TTC549 (cell line): ENCODE data around the gene MYCBPAP.

Experiments
- FAIRE-seq: peaks from 2 replicates; lab custom pipeline; 2012; peaks lifted over from hg19 to GRCh38; lab: Jason Lieb, UNC

Gene MYCBPAP

DNA sequence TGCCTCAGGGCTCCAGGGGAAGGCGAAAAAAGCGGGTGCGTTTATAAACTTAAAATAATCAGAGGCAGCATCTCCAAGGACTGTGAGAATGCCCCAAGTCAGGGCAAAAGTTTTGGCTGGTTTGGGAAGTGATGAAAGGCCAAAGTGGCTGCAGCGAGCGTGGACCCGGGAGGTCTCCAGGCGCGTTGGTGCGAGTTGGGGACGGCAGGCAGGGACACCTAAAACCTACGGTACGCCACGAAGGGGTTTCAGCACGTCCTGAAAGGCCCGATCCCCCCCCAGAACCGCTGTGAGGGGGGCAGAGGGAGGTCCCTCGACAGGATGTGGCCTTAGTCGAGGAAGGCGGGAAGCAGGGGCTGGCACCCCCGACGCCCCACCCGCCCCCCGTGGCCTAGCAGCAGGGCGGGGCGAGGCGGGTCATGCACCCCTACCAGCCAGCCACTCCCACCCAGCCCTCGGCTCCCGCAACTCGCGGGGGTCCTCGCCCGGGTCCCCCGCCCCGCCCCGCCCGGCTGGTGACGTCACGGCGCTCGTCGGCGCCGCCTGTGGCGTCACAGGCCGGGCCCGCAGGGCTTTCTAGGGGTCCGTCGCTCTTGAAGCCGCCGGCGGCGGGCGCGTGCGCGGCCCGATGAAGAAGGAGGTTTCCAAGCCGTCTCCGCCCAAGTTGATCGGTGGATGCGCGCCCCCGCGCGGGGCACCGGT lies at the start of gene MYCBPAP:
Gene MYCBPAP, plus strand, starts transcription at position 569 of the 702 bp plus-strand sequence. CDS start 236 bp downstream, outside the sequence.
- no peak for FAIRE-seq

- no peak for FAIRE-seq
Observed at GRCh38 chr17:50458701-50459676, 49.2 kb upstream of the MYCBPAP start.

GRCh38 chr17:50459756-50460155 lies 48.5 kb upstream of the MYCBPAP start:
- no peak for FAIRE-seq

DNA sequence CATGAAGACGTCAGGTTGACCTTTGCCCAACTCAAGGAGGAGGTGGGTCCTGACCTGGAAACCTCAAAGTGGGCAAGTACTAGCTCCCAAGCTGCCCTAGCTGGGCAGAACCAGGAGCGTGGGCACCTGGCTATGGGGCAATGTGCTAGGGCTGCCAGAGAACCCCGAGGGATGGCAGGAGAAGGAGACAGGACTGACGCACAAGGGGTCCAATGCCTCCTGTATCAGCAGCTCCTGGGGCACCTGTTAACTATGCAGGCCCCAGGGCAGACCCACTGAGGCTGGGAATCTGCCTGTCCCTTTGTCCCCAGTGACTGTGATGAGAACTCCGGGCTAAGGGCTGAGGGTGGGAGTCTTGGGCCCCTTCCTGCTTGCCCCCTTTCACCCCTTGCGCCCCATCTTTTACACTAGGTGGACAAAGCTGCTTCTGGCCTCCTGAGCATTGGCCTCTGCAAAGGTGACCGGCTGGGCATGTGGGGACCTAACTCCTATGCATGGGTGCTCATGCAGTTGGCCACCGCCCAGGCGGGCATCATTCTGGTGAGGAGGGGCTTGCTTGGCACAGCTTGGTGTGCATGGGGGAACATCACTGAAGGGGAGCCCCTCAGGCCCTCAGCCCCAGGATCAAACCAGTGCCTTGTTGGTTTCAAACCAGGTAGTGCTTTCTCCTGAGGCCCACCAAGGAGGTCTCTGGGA lies 47.3 kb upstream of the MYCBPAP start:
- FAIRE-seq, result no peak

DNA sequence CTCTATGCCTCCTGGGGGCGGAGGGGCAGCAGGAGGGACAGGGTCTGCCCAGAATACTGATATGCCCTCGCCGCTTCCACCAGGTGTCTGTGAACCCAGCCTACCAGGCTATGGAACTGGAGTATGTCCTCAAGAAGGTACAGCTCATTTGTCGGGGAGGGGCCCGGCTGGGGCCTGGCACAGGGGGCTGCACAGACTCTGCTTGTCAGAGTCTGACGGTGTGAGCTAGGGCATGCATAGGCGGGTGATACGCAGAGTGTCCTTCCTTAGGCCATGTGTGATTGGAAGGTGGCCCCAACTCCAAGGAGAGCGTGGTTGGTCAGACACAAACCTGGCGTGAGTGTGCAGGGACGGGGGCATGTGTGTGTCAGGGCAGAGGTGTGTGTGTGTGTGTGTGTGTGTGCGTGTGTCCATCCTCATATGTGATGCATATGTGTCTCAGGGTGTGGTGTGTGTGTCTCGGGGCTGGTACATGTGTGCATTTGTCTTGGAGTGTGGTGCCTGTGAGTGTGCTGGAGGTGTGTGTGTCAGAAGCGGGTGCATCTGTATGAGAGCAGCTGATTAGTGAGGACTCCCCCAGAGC lies 46.6 kb upstream of the MYCBPAP start:
- FAIRE-seq, result no peak

GRCh38 chr17:50462446-50462845 lies 45.8 kb upstream of the MYCBPAP start:
- FAIRE-seq, result no peak

DNA sequence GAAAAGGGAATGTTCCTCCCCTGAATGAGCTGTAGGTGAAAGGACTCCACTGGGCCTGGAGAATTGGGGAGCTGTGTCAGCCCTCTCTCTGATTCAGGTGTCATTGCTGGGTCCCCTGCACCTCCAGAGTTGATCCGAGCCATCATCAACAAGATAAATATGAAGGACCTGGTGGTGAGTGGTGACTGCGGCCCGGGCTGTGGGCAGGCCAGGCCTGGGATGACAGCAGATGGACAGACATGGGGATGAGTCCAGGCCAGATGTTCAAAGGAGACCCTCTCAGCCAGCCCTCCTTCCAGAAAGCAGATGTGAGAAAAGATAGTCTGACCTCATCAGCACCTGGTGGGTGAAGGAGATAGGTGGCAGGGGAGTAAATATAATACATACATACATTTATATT lies 44.1 kb upstream of the MYCBPAP start:
- FAIRE-seq, result no peak

DNA sequence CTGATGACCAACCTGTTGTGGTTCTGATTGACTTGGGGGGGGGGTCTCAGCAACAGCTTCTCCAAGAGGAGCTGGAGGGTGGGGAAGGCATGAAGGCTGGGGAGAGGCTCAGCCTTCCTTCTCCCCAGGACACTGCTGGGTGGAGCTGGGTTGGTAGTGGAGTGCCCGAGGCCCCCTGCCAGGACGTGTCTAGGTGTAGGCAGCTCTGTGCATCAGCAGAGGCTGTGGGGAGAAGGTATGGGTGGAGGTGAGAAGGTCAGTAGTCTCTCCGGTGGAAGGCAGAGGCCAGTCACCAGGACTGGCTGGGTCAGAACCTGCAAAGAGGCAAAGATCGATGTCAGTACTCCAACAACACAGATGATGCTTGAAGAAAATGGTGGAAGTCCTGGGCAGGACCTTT lies 43.5 kb upstream of the MYCBPAP start:
- FAIRE-seq, result no peak

GRCh38 chr17:50465171-50465570 lies 43.1 kb upstream of the MYCBPAP start:
- no peak for FAIRE-seq

- FAIRE-seq, result no peak
Observed at GRCh38 chr17:50465635-50466034, 42.6 kb upstream of the MYCBPAP start.

DNA sequence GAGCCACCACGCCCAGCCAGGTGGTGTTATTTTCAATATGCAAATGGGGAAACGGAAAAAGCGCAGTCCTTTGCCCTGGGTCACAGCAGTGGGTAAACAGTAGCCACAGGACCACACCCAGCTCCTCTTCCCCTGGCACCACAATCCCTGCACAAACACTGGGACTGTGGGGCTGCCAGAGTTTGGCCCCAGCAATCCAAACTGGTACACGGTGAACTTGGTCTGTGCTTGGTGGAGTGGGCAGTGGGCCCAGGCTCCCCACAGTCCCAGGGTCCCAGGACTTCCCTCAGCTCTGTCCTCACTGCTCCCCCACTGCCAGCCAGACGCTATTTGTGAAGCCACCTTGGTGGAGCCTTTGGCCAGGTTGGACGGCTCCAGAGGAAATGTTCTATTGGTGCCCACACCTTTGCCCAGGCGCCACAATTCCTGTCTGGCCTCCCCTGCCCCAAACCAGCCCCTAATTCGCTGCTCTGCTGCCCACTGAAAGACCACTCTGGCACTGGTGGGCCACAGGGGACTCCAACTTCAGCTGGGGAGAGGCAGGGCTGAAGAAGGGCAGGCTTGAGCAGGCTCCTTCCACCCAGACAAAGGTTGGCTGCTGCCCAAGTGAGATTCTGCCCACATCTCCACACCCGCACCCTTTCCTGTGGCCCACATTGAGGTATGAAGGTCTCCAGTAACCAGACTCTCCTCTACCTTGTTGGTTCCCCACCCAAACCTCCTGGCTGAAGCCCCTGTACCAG lies 41.7 kb upstream of the MYCBPAP start:
- FAIRE-seq, result no peak

DNA sequence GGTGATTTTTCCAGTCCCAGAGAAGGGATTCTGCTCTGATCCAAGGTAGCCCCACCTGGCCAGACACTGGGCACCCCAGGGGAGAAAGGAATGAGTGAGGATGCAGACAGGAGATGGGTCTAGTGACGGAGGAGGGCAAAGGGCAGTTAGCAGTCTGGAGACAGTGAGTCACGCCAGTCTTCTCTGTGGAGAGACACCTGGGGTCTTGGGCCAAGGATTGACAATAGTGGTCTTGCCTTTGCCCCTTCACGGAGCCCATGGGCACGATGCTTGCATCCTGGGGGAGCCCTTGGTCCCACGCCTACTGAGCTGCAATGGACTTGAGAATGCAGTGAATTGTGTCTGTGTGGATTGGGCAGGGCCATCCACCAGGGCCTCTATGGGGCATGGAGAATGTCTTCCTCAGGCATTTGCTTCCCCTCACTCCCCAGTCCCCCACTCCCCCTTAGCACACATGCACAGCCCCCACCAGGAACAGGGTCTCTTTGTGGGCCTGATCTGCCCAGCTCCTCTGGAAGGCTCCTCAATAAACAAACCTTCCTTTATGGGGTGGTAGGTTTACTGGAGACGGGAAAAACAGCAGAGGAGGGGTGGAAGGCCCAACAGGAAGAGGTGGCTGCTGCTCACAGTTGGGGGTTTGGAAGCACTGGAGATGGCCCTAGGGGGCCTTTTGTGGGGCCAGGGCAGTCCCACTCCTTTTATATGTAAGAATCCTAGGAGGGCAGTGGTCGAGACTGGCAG lies 41.0 kb upstream of the MYCBPAP start:
- no peak for FAIRE-seq

- FAIRE-seq, result no peak
Observed at GRCh38 chr17:50467855-50468303, 40.4 kb upstream of the MYCBPAP start.

GRCh38 chr17:50468304-50469207 lies 39.7 kb upstream of the MYCBPAP start, which contains the start of gene CHAD:
CHAD (minus strand) TSS chr17:50468880; CDS start chr17:50468813, 67 bp downstream.
- no peak for FAIRE-seq

GRCh38 chr17:50469208-50469605 lies 39.0 kb upstream of the MYCBPAP start:
- FAIRE-seq, result no peak

- FAIRE-seq, result no peak
Observed at GRCh38 chr17:50469671-50470305, 38.5 kb upstream of the MYCBPAP start.

- FAIRE-seq, result no peak
Observed at GRCh38 chr17:50470426-50470825, 37.8 kb upstream of the MYCBPAP start.

DNA sequence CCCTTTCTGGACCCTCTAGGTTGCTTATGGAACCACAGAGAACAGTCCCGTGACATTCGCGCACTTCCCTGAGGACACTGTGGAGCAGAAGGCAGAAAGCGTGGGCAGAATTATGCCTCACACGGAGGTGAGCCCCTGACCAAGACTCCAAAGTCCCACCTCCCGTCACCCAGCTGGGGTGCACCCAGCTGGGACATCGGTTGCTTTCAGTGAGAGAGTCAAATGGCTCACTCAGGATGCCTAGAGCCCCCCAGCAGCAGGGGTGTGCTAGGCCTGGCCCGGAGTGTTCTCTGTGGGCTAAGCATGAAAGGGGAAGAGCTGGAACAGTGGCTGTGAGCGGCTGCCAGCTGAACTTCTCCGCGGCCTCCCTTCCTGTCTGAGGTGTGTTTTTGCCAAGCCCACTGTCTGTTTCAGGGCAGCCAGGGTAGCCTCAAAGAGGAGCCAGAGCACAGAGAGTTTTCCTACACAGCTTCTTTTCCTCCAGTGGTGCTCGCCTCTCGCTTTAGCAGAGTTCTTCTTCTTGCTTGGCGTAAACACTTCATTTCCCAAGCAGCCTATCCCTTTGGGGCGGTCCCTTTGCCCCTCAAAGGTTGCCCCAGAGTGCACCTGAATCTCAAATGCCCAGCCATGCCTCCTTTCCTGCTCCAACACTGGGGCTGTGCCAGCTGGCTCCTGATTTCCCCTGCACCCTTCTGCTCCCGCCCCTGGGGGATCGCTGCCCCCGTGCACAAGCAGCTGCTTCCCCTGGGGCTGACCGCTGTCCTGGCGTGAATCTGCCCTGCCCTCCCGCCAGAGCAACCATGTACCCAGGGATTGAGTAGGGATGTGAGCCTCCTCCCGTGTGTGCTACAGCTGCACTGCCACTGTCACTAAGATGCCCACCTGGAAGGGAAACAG lies 37.0 kb upstream of the MYCBPAP start:
- no peak for FAIRE-seq
